HCT116 (cell line): ENCODE data around the gene BAD. TPM values are rescaled to one million over a fixed set of nuclear protein-coding genes. Genes with fewer than 3 reads are reported as not detected.

Experiments
- ATAC-seq: fragments of 200-7000 bp; cut with Tn5 transposase; 2 replicates; pipeline ENCODE4 v1.9.1; 2020; ENCODE audit warnings: mild to moderate bottlenecking, moderate library complexity
- BruUV-seq: library from RNA; stranded (reverse); fragments of 400-500 nt; replicated peaks from 2 replicates; lab custom pipeline; 2021; lab: Mats Ljungman, UMichigan
- CTCF ChIA-PET: fragments of 300-600 bp; sonication (Branson Sonifier 250); formaldehyde crosslinking; loops from one replicate; lab custom pipeline; 2021; ENCODE audit warnings: antibody characterized with exemption; lab: Charles Lee
- POLR2A ChIA-PET: fragments of 300-600, 350-600 bp; sonication (Branson Sonifier 250); formaldehyde crosslinking; loops from one replicate; lab custom pipeline; 2021; ENCODE audit warnings: antibody characterized with exemption; lab: Charles Lee
- RAD21 ChIA-PET, 2 experiments: fragments of 300-600 bp; sonication (Branson Sonifier 250); formaldehyde crosslinking; loops; one replicate each; lab custom pipeline; 2023; ENCODE audit warnings: low total read pairs in 2 of 2; ENCODE audit not compliant: uncharacterized antibody in 2 of 2, unreplicated experiment in 2 of 2, low non-redundant PET in 1 of 2; lab: Charles Lee
- DNase-seq: peaks from one replicate; pipeline ENCODE4 v3.0.0-alpha.2; 2010; ENCODE audit warnings: low read depth, low spot score
- H2AFZ ChIP-seq: fragments of 200-600 bp; shearing (Covaris generic), sonication (generic); 2 replicates; pipeline ENCODE4 v1.6.1; 2017; ENCODE audit warnings: low read depth, mixed run types, mixed read lengths, antibody characterized with exemption, low read length; ENCODE audit not compliant: poor library complexity, severe bottlenecking
- H3K27ac ChIP-seq: 2 replicates; pipeline ENCODE4 v1.5.1; 2012; ENCODE audit warnings: low read depth, low read length
- H3K27me3 ChIP-seq: fragments of 200-600 bp; sonication (generic); 2 replicates; pipeline ENCODE4 v1.6.1; 2016; ENCODE audit warnings: mixed run types, low read length, mixed read lengths; ENCODE audit not compliant: insufficient read depth
- H3K36me3 ChIP-seq, 2 experiments: fragments of 200-500 bp in 1 of 2; fragments of 200-600 bp in 1 of 2; sonication (Bioruptor generic) in 1 of 2; sonication (generic) in 1 of 2; 2 replicates each; pipeline versions ENCODE4 v1.5.1 to v1.6.1; 2014 to 2016; ENCODE audit warnings: low read length in 2 of 2, inconsistent platforms in 1 of 2, mixed read lengths in 1 of 2, mixed run types in 1 of 2; ENCODE audit not compliant: insufficient read depth in 2 of 2, control insufficient read depth in 1 of 2
- H3K4me1 ChIP-seq, 2 experiments: fragments of 200-600 bp in 1 of 2; sonication (generic) in 1 of 2; 2 replicates each; pipeline versions ENCODE4 v1.5.1 to v1.6.1; 2012 to 2017; ENCODE audit warnings: low read length in 2 of 2, inconsistent platforms in 1 of 2, mild to moderate bottlenecking in 1 of 2, mixed read lengths in 1 of 2, mixed run types in 1 of 2, moderate library complexity in 1 of 2; ENCODE audit not compliant: insufficient read depth in 2 of 2, control insufficient read depth in 1 of 2
- H3K4me2 ChIP-seq: fragments of 200-600 bp; sonication (generic); 2 replicates; pipeline ENCODE4 v1.6.1; 2017; ENCODE audit warnings: mixed run types, low read length, mixed read lengths
- H3K4me3 ChIP-seq, 2 experiments: fragments of 200-600 bp in 1 of 2; sonication (generic) in 1 of 2; replicated peaks in 1 of 2; 2 replicates each; pipeline ENCODE4 v1.5.1; 2011 to 2016; ENCODE audit warnings: low read length in 2 of 2, control low read depth in 1 of 2, low read depth in 1 of 2, mild to moderate bottlenecking in 1 of 2, mixed read lengths in 1 of 2, mixed run types in 1 of 2
- H3K79me2 ChIP-seq: fragments of 200-600 bp; sonication (generic); 2 replicates; pipeline ENCODE4 v1.6.1; 2017; ENCODE audit warnings: mild to moderate bottlenecking, mixed run types, low read length, moderate library complexity, mixed read lengths; ENCODE audit not compliant: insufficient read depth
- H3K9ac ChIP-seq: fragments of 200-600 bp; sonication (generic); 2 replicates; pipeline ENCODE4 v1.6.1; 2016; ENCODE audit warnings: low read length, mixed read lengths
- H3K9me2 ChIP-seq: fragments of 200-600 bp; sonication (generic), shearing (Covaris generic); 2 replicates; pipeline ENCODE4 v1.6.1; 2017; ENCODE audit warnings: mixed run types, mild to moderate bottlenecking, moderate library complexity; ENCODE audit not compliant: insufficient read depth
- H3K9me3 ChIP-seq, 2 experiments: fragments of 200-500 bp in 1 of 2; fragments of 200-600 bp in 1 of 2; sonication (Bioruptor generic) in 1 of 2; sonication (generic) in 1 of 2; 2 replicates each; pipeline ENCODE4 v1.6.1; 2014 to 2017; ENCODE audit warnings: low read length in 2 of 2, mixed read lengths in 2 of 2, inconsistent platforms in 1 of 2, low read depth in 1 of 2, mild to moderate bottlenecking in 1 of 2, mixed run types in 1 of 2, moderate library complexity in 1 of 2; ENCODE audit not compliant: control insufficient read depth in 1 of 2, insufficient read depth in 1 of 2
- H4K20me1 ChIP-seq: fragments of 200-600 bp; sonication (generic), shearing (Covaris generic); 2 replicates; pipeline ENCODE4 v1.6.1; 2017; ENCODE audit warnings: mixed run types, mild to moderate bottlenecking, moderate library complexity; ENCODE audit not compliant: insufficient read depth
- CBX3 ChIP-seq: IDR thresholded peaks from 2 replicates; pipeline ENCODE4 v1.6.1; 2012; ENCODE audit warnings: low read depth
- CEBPB ChIP-seq: IDR thresholded peaks from 2 replicates; pipeline ENCODE4 v1.6.1; 2012; ENCODE audit warnings: low read depth
- CTCF ChIP-seq, 3 experiments: fragments of 200-600 bp in 1 of 3; sonication (generic) in 1 of 3; IDR thresholded peaks in 2 of 3; conservative IDR thresholded peaks in 1 of 3; 2 replicates each; pipeline ENCODE4 v1.5.1; 2012 to 2017; ENCODE audit warnings: low read depth in 2 of 3, low read length in 2 of 3, antibody characterized with exemption in 1 of 3, borderline replicate concordance in 1 of 3, control low read depth in 1 of 3, mild to moderate bottlenecking in 1 of 3, mixed read lengths in 1 of 3, mixed run types in 1 of 3, moderate library complexity in 1 of 3; ENCODE audit not compliant: insufficient read depth in 1 of 3
- ELF1 ChIP-seq: IDR thresholded peaks from 2 replicates; pipeline ENCODE4 v1.6.1; 2012; ENCODE audit warnings: low read depth, borderline replicate concordance
- EZH2phosphoT487 ChIP-seq: fragments of 200-600 bp; IDR thresholded peaks from 2 replicates; pipeline ENCODE4 v1.6.1; 2018; ENCODE audit warnings: antibody characterized with exemption, borderline replicate concordance
- JUND ChIP-seq: IDR thresholded peaks from 2 replicates; pipeline ENCODE4 v1.6.1; 2012
- POLR2A ChIP-seq: IDR thresholded peaks from 2 replicates; pipeline ENCODE4 v1.7.0; 2011; ENCODE audit warnings: borderline replicate concordance; ENCODE audit not compliant: insufficient read depth, insufficient read length; ENCODE audit errors: extremely low read depth
- RAD21 ChIP-seq: IDR thresholded peaks from 2 replicates; pipeline ENCODE4 v1.6.1; 2012; ENCODE audit warnings: low read depth, mild to moderate bottlenecking
- REST ChIP-seq: IDR thresholded peaks from 2 replicates; pipeline ENCODE4 v1.6.1; 2012; ENCODE audit warnings: low read depth
- SRF ChIP-seq: IDR thresholded peaks from 2 replicates; pipeline ENCODE4 v1.6.1; 2012; ENCODE audit warnings: low read depth
- TCF7L2 ChIP-seq: IDR thresholded peaks from 2 replicates; pipeline ENCODE4 v1.7.0; 2011; ENCODE audit warnings: borderline replicate concordance, inconsistent platforms; ENCODE audit not compliant: insufficient read depth, insufficient read length; ENCODE audit errors: extremely low read depth
- YY1 ChIP-seq: IDR thresholded peaks from 2 replicates; pipeline ENCODE4 v1.6.1; 2011; ENCODE audit warnings: low read length, low read depth, moderate library complexity, mild to moderate bottlenecking; ENCODE audit not compliant: insufficient replicate concordance; ENCODE audit errors: extremely low read depth
- ZFX ChIP-seq: fragments of 450-650 bp; IDR thresholded peaks from 2 replicates; pipeline ENCODE4 v1.6.1; 2017
- ZNF274 ChIP-seq: fragments of 200-500 bp; sonication (Bioruptor generic); IDR thresholded peaks from 2 replicates; pipeline ENCODE4 v1.6.1; 2014; ENCODE audit warnings: mild to moderate bottlenecking, low read depth, low read length, inconsistent platforms
- intact Hi-C: fragments of 100-400 bp; cut with micrococcal nuclease; formaldehyde crosslinking; loops from 2 replicates; pipeline ENCODE4 v1.10.0; 2022
- total RNA-seq: library from RNA; stranded (reverse); gene quantifications from one replicate; pipeline ENCODE4 v1.2.1, GENCODE V29; 2021; ENCODE audit not compliant: unreplicated experiment
- TF ChIP-seq, protein P1 (sequence below): IDR thresholded peaks from 2 replicates; pipeline ENCODE4 v1.6.1; 2012
- TF ChIP-seq, protein P2 (sequence below): IDR thresholded peaks from 2 replicates; pipeline ENCODE4 v1.6.1; 2011; ENCODE audit warnings: mild to moderate bottlenecking, low read length, moderate library complexity; ENCODE audit not compliant: insufficient replicate concordance; ENCODE audit errors: extremely low read depth

The BAD gene
- total RNA-seq, 1 experiment from 2014 or later: 51.9 TPM

DNA sequence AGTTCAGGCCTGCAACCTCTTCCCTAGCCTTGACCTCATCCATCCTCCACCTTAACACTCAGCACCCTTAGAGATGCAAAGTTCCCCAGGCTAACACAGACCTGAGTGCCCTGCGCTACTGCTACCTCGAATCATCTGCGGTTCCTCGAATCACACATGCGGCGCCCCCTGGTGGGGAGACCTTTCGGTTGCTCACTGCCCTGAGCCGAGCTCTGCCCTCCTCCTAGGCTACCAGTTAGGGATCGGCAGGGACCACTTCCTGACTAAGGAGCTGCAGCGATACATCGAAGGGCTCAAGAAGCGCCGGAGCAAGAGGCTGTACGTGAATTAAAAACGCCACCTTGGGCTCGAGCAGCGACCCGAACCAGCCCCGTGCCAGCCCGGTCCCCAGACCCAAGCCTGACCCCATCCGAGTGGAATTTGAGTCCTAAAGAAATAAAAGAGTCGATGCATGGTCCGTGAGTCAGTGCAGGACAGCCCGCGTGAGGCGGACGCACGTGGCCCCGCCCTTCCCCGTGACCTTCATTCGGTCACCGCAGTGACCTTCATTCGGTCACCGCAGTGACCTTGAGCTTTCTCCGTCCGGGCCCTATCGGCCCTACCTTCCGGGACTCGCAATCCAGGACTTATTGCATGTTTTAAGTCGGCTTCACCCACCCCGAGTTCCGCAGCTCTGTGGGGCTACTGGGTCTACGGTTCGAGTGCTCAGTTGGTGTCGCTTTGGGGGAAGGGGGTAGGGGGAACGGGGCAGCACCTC, 20.0 kb upstream of the BAD start (continued):
- TF ChIP-seq CTCF (IDR thresholded peaks at IDR 0.05 in 2 of 3, conservative IDR thresholded peaks at IDR 0.05 in 1 of 3; ENCODE audit: borderline replicate concordance in 1 of 3, insufficient read depth in 1 of 3, low read depth in 2 of 3, low read length in 2 of 3): peak in 2 of 3 experiments; percentile 89 to 95; a peak in 4 of 6 replicates
- TF ChIP-seq, all 23 proteins: peak for 5

- H3K27ac ChIP-seq: peak overlapping the region; percentile 99
- BruUV-seq: no TSS peak
- CTCF ChIA-PET: interaction anchor here (0.8 to 5.8 kb wide), 20 partner anchors 10 to 385 kb away, joined by 3 to 80 read pairs (median 6); partner anchors contain the start of genes BAD, FERMT3, FKBP2 and GPR137
- H3K36me3 ChIP-seq: peaks cover 0 to 8% of the 10 kb centered on the region in 2 experiments; a peak in 1 of 4 replicates
- DNase-seq: no peak
- POLR2A ChIA-PET: interaction anchor here (0.9 to 5.5 kb wide), 8 partner anchors 14 to 100 kb away, joined by 3 to 30 read pairs (median 5); partner anchors contain the start of genes PPP1R14B, PRDX5, TRMT112 and VEGFB
- intact Hi-C loops: loop anchor here (1.0 to 5.0 kb wide), 5 partner anchors 51 to 117 kb away; partner anchors contain the start of genes FKBP2, PLCB3 and STIP1
- H3K79me2 ChIP-seq: peaks cover 23% of the 10 kb centered on the region
- H3K4me3 ChIP-seq: peak overlapping the region; percentile 59 to 70
- peak overlapping the region; percentile 84 for H3K4me2 ChIP-seq
- no peak overlapping the region for H2AFZ ChIP-seq
- no peaks in the 10 kb centered on the region for H3K9me2 ChIP-seq
- H3K9me3 ChIP-seq: no peaks in the 10 kb centered on the region
- peak overlapping the region; percentile 88 for H3K9ac ChIP-seq
- H3K27me3 ChIP-seq: no peaks in the 10 kb centered on the region
- H4K20me1 ChIP-seq: no peaks in the 10 kb centered on the region
- RAD21 ChIA-PET: interaction anchor here (0.7 to 2.5 kb wide), 7 partner anchors 28 to 99 kb away, joined by 3 to 7 read pairs (median 4); no protein-coding TSS in a partner anchor
- H3K4me1 ChIP-seq: peaks cover 12 to 55% of the 10 kb centered on the region in 2 experiments; a peak in 3 of 4 replicates
- no peak for ATAC-seq
- TF ChIP-seq ELF1 (no peak), ZNF274 (no peak), RAD21 (no peak), POLR2A (no peak), TCF7L2 (no peak), REST (no peak), CEBPB (no peak), EZH2phosphoT487 (no peak), JUND (no peak), CBX3 (no peak), ZFX (no peak), SRF (no peak), YY1 (no peak)
- TF ChIP-seq, protein P1, sequence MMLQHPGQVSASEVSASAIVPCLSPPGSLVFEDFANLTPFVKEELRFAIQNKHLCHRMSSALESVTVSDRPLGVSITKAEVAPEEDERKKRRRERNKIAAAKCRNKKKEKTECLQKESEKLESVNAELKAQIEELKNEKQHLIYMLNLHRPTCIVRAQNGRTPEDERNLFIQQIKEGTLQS: no peak
- TF ChIP-seq, protein P2, sequence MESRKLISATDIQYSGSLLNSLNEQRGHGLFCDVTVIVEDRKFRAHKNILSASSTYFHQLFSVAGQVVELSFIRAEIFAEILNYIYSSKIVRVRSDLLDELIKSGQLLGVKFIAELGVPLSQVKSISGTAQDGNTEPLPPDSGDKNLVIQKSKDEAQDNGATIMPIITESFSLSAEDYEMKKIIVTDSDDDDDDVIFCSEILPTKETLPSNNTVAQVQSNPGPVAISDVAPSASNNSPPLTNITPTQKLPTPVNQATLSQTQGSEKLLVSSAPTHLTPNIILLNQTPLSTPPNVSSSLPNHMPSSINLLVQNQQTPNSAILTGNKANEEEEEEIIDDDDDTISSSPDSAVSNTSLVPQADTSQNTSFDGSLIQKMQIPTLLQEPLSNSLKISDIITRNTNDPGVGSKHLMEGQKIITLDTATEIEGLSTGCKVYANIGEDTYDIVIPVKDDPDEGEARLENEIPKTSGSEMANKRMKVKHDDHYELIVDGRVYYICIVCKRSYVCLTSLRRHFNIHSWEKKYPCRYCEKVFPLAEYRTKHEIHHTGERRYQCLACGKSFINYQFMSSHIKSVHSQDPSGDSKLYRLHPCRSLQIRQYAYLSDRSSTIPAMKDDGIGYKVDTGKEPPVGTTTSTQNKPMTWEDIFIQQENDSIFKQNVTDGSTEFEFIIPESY: no peak
These were observed 19.5 kb upstream of the BAD start for GRCh38 chr11:64304032-64304315.
